Measurements from ENCODE around the gene TNRC18.
"Not testable (repeated sequence)": the region's sequence is repeated elsewhere in the genome, so short reads cannot be mapped to it uniquely, and the experiment has no call there.

TNRC18 gene

GRCh38 chr7:5348134-5349004, 75.3 kb downstream of the TNRC18 start:
- no peak for DNase-seq

- no peak for DNase-seq
Observed at GRCh38 chr7:5345671-5346070, 78.0 kb downstream of the TNRC18 start.

- DNase-seq = no peak
Observed at GRCh38 chr7:5345171-5345570, 78.5 kb downstream of the TNRC18 start.

- DNase-seq = no peak
Observed at GRCh38 chr7:5344342-5344741, 79.3 kb downstream of the TNRC18 start.

GRCh38 chr7:5343884-5344283, 79.8 kb downstream of the TNRC18 start:
- DNase-seq = no peak

- DNase-seq = no peak
Observed at GRCh38 chr7:5342631-5343030, 81.0 kb downstream of the TNRC18 start.

- no peak for DNase-seq
Observed at GRCh38 chr7:5339955-5340354, 83.7 kb downstream of the TNRC18 start.

- DNase-seq = no peak
Observed at GRCh38 chr7:5337047-5337446, 86.6 kb downstream of the TNRC18 start.

- no peak for DNase-seq
Observed at GRCh38 chr7:5334671-5335070, 89.0 kb downstream of the TNRC18 start.

GRCh38 chr7:5333121-5334045, 90.3 kb downstream of the TNRC18 start:
- no peak for DNase-seq

- no peak for DNase-seq
Observed at GRCh38 chr7:5332579-5332978, 91.1 kb downstream of the TNRC18 start.

- DNase-seq = no peak
Observed at GRCh38 chr7:5330288-5330687, 93.3 kb downstream of the TNRC18 start.

GRCh38 chr7:5324961-5325360, 98.7 kb downstream of the TNRC18 start:
- no peak for DNase-seq

GRCh38 chr7:5323800-5324781, 99.5 kb downstream of the TNRC18 start:
- DNase-seq = not testable (repeated sequence)

GRCh38 chr7:5322621-5323410, 100.8 kb downstream of the TNRC18 start:
- no peak for DNase-seq

GRCh38 chr7:5320802-5321396, 102.7 kb downstream of the TNRC18 start:
- DNase-seq = no peak

- DNase-seq = no peak
Observed at GRCh38 chr7:5320391-5320790, 103.2 kb downstream of the TNRC18 start.

- DNase-seq = not testable (repeated sequence)
Observed at GRCh38 chr7:5318613-5319012, 105.0 kb downstream of the TNRC18 start.

- no peak for DNase-seq
Observed at GRCh38 chr7:5315761-5316160, 107.9 kb downstream of the TNRC18 start.

GRCh38 chr7:5314864-5315263, 108.8 kb downstream of the TNRC18 start:
- DNase-seq = no peak
